Activated CD8-positive, alpha-beta memory T cell treated with anti-CD3 and anti-CD28 coated beads, Interleukin-2, amount 10 ng/mL, durations not matched to agents 7 days and 5 days (primary cell): Measurements from ENCODE around the gene TRIM26. TPM values are rescaled to one million over a fixed set of nuclear protein-coding genes. Genes with fewer than 3 reads are reported as not detected.
"Not testable (repeated sequence)": the region's sequence is repeated elsewhere in the genome, so short reads cannot be mapped to it uniquely, and the experiment has no call there.

Experiments
- ATAC-seq: fragments of 150-1000 bp; cut with Tn5 transposase; one replicate; pipeline ENCODE4 v1.10.0; 2021; ENCODE audit warnings: moderate library complexity
- CTCF ChIA-PET: fragments of 350-600 bp; sonication (Branson Sonifier 250); formaldehyde crosslinking; loops from one replicate; lab custom pipeline; 2021; ENCODE audit warnings: antibody characterized with exemption; lab: Charles Lee
- DNase-seq: peaks from one replicate; pipeline ENCODE4 v3.0.0-alpha.2; 2020
- H3K27ac Mint-ChIP-seq: one replicate; pipeline ENCODE4 v1.8.0; 2021; ENCODE audit warnings: mild to moderate bottlenecking, mixed read lengths
- H3K27me3 Mint-ChIP-seq: one replicate; pipeline ENCODE4 v1.8.0; 2021; ENCODE audit warnings: mixed read lengths
- H3K36me3 Mint-ChIP-seq: one replicate; pipeline ENCODE4 v1.8.0; 2021; ENCODE audit warnings: mild to moderate bottlenecking, mixed read lengths
- H3K4me1 Mint-ChIP-seq: one replicate; pipeline ENCODE4 v1.8.0; 2021; ENCODE audit warnings: mixed read lengths
- H3K4me3 Mint-ChIP-seq: one replicate; pipeline ENCODE4 v1.8.0; 2021; ENCODE audit warnings: mild to moderate bottlenecking, moderate library complexity, mixed read lengths
- H3K9me3 Mint-ChIP-seq: one replicate; pipeline ENCODE4 v1.8.0; 2022; ENCODE audit warnings: low read depth, mixed read lengths
- total RNA-seq, 2 experiments: library from RNA; stranded (reverse); gene quantifications; one replicate each; pipeline ENCODE4 v1.2.3, GENCODE V29; 2021

Gene TRIM26
- total RNA-seq, 2 experiments from 2014 or later, result 112 to 115 TPM

DNA sequence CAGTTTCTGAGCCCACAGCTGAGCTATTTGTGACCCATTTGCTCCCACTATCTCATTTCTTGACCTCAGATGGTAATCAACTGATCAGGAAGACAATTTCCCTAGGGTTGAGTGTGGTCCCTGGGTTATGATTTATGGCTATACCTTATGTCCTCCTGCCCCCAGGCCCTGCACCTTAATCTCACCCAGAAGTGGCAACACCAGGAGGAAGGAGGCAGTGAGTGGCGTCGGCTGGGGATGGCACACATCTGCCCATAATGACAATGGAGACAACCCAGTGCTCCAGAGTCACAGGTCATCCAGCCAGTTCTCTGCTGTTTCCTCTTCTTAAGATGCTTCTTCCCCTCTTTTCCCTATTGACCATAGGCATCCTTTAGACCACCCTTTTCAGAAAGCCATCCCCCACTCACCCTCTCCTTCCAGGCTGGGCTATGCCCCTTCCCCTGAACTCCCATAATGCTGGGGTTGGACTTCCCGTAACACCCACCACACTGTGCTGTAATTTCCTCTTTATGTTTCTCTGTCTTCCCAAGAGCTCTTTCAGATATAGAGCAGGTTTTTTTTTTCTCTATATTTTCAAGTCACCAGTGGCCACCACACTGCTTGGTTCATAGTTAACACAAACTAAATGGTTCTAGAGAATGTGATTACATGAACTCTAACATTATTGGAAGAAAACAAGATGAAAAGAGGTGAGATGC is 60.1 kb downstream of the TRIM26 start:
- ATAC-seq (no peak), DNase-seq (no peak)
- CTCF ChIA-PET, result interaction anchor here (2.5 to 3.1 kb wide), 2 partner anchors 22 to 50 kb away, joined by 8 to 12 read pairs; no protein-coding TSS in a partner anchor
- Mint-ChIP-seq H3K27me3 (peaks cover 39% of the 10 kb centered on the region), H3K9me3 (no peaks in the 10 kb centered on the region), H3K4me3 (no peak overlapping the region), H3K36me3 (no peaks in the 10 kb centered on the region), H3K27ac (no peak overlapping the region), H3K4me1 (peaks cover 11% of the 10 kb centered on the region)

DNA sequence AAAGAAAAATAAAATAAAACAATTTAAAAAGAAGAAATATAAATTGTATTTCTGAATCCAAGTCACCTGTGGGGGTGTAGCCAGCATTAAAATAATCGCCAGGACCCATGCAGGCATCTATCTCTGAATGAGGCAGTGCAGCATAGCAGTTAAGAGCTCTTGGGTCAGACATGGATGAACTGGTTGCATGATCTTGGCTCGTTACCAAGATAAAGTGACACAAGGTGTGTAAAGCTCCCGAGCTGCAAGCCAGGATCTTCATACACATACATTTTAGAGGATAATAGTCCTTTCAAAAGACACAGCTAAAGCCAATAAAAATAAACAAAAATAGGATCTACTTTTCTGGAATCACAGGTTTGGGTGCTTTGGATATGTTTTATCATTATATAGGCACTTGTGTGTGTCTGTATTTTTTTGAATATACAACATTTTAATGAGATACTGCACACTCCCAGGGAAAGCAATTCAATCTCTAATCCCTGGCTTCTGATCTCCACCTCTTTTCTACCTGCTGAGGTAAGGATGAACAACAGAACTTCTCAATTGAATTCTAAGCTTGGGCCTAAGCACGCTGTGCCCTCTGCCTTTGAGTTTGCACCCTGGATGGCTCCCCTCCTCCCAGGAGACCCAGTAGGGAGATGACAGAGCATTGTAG is 61.1 kb downstream of the TRIM26 start:
- no peaks in the 10 kb centered on the region for H3K9me3 Mint-ChIP-seq
- CTCF ChIA-PET, result interaction anchor here (1.4 to 3.1 kb wide), 4 partner anchors 19 to 49 kb away, joined by 4 to 12 read pairs (median 6); no protein-coding TSS in a partner anchor
- no peak for DNase-seq

DNA sequence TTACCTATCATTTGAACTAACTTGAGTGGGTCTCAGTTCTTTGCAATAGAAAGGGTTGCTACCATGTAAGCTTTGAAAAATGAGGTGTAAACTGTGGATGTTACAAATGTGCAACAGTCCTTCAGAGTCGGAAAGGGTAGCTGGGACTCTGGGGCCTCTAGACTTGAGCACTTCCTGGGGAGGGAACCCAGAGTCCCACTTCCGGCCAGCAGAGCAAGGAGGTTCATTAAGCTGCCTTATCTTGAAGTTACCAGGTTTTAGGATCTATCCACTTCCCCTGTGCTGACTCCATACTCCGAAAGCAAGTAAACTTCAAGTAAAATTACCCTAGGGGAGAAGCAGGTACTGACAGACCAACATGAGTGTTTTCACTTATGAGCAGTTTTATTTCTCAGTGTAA is 61.6 kb downstream of the TRIM26 start:
- Mint-ChIP-seq H3K36me3 (no peaks in the 10 kb centered on the region), H3K4me3 (no peak overlapping the region), H3K9me3 (no peaks in the 10 kb centered on the region), H3K4me1 (peaks cover 10% of the 10 kb centered on the region), H3K27me3 (peaks cover 44% of the 10 kb centered on the region), H3K27ac (no peak overlapping the region)
- CTCF ChIA-PET, result interaction anchor here (1.4 to 3.1 kb wide), 4 partner anchors 19 to 48 kb away, joined by 4 to 12 read pairs (median 6); no protein-coding TSS in a partner anchor
- ATAC-seq (no peak), DNase-seq (no peak)

More for the DNA sequence above, 61.1 kb downstream of the TRIM26 start:
- H3K36me3 Mint-ChIP-seq, result no peaks in the 10 kb centered on the region
- no peak for ATAC-seq
- H3K27me3 Mint-ChIP-seq, result peaks cover 44% of the 10 kb centered on the region
- H3K4me3 Mint-ChIP-seq, result no peak overlapping the region
- H3K27ac Mint-ChIP-seq, result no peak overlapping the region
- peaks cover 8% of the 10 kb centered on the region for H3K4me1 Mint-ChIP-seq

DNA sequence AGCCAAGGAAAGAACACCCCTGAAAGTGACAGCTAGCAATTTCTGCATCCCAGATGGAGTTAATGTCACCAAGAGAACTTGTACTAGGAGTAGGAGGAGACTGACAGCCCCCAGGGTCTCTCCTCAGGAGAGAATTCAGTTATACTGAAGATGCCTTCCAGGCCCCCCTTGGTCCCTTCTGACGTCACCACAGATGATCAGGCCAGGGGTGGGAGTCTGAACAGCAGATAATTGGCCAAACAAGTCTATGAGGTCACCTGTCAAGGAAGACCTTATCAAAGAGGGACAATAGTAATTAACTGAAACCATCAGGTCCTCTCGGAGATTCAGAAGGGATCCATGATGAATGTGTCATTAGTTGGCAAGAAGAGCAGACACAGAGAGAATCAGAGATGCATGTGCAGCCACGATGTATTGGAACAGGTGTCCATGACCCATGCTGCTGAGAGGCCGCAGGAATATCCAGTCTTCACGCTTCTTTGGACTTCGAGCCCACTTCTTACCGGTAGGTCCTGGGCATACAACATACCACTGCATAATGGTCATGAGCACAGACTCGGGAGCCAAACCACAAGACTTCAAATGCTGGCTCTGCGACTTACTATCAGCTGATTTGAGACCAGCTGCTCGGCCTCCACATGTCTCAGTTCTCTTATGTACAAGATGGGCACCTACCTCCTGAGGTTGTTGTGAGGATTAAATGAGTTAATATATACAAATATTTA is 62.4 kb downstream of the TRIM26 start:
- ATAC-seq, result no peak
- no peak for DNase-seq
- Mint-ChIP-seq H3K9me3 (no peaks in the 10 kb centered on the region), H3K27me3 (peaks cover 45% of the 10 kb centered on the region), H3K4me3 (no peak overlapping the region), H3K27ac (no peak overlapping the region), H3K4me1 (peaks cover 10% of the 10 kb centered on the region), H3K36me3 (no peaks in the 10 kb centered on the region)
- CTCF ChIA-PET, result interaction anchor here (1.4 to 3.1 kb wide), 4 partner anchors 19 to 48 kb away, joined by 4 to 12 read pairs (median 6); no protein-coding TSS in a partner anchor

DNA sequence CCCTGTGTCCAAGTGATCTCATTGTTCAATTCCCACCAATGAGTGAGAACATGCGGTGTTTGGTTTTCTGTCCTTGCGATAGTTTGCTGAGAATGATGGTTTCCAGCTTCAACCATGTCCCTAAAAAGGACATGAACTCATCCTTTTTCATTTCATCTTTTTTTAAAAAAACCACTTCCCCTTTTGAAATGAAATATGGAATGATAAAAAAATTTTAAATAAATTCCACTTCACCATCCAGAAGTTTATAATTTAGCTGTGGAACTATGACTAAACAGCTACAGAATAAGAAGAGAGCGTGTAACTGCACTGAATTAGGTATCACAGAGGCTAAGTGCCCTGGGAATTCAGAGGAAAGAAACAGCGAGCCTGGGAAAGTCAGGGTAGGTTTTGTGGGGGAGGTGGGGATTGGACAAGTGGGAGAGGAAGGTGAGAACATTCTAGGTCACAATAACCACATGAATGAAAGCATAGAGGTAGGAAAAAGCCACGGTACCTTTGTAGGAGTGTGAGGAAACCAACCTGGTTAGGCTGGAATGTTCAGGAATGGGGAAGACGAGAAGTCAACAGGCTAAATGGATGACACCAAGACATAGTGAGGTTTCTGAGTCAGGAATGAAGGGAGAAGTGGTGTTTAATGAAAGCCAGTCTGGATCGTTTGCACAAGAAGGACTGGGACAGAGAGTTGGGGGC is 63.2 kb downstream of the TRIM26 start:
- peaks cover 10% of the 10 kb centered on the region for H3K4me1 Mint-ChIP-seq
- DNase-seq, result no peak
- CTCF ChIA-PET, result interaction anchor here (2.5 kb wide), 1 partner anchor 19 kb away, joined by 12 read pairs; no protein-coding TSS in a partner anchor
- H3K9me3 Mint-ChIP-seq, result no peaks in the 10 kb centered on the region
- no peaks in the 10 kb centered on the region for H3K36me3 Mint-ChIP-seq
- H3K27ac Mint-ChIP-seq, result no peak overlapping the region
- no peak overlapping the region for H3K4me3 Mint-ChIP-seq
- no peak for ATAC-seq
- H3K27me3 Mint-ChIP-seq, result peaks cover 48% of the 10 kb centered on the region

DNA sequence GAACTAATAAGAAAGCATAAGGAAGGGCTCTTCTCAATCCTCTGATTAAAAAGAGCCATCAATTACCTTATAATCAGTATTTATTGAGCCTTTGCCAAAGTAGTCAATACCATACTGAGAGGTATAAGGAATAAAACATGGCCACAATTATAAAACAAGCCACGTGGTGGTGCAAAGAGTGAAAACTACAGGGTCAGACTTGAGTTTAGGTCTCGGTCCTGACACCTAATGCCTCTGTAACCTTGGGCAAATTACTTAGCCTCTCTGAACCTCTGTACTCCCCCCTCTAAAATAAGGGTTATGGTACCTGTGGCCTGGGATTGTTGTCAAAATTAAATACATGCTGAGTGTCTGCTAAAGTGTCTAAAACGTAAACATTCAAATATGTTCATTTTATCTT is 64.0 kb downstream of the TRIM26 start:
- Mint-ChIP-seq H3K27ac (no peak overlapping the region), H3K36me3 (no peaks in the 10 kb centered on the region), H3K9me3 (no peaks in the 10 kb centered on the region), H3K27me3 (peaks cover 51% of the 10 kb centered on the region), H3K4me1 (peaks cover 10% of the 10 kb centered on the region), H3K4me3 (no peak overlapping the region)
- no peak for ATAC-seq
- DNase-seq, result no peak
- CTCF ChIA-PET, result interaction anchor here (2.8 kb wide), 1 partner anchor 18 kb away, joined by 9 read pairs; no protein-coding TSS in a partner anchor

DNA sequence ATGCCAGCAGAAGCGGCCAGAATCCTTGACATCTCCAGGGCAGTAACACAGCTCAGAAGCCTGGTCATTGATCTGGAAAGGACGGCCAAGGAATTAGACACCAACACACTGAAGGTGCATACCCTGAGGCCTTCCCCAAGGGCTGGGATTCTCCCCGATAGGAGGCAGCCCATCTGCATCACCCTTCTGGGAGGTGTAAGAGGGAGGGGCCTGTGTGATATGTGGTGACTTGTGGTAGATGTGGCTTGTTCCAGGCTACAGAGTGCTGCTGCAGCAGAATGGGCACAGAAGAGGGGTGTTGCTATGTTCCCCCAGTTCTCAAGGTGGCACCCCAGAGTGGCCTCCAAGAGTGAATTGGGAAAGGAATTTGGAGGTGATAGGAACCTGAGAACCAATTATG is 66.1 kb downstream of the TRIM26 start:
- no peaks in the 10 kb centered on the region for H3K36me3 Mint-ChIP-seq
- H3K4me1 Mint-ChIP-seq, result peaks cover 10% of the 10 kb centered on the region
- H3K4me3 Mint-ChIP-seq, result no peak overlapping the region
- no peaks in the 10 kb centered on the region for H3K9me3 Mint-ChIP-seq
- DNase-seq (no peak), ATAC-seq (peak; percentile 36)
- peaks cover 60% of the 10 kb centered on the region for H3K27me3 Mint-ChIP-seq
- no peak overlapping the region for H3K27ac Mint-ChIP-seq
- CTCF ChIA-PET, result interaction anchor here (0.9 to 2.8 kb wide), 2 partner anchors 15 to 44 kb away, joined by 3 to 9 read pairs; no protein-coding TSS in a partner anchor

DNA sequence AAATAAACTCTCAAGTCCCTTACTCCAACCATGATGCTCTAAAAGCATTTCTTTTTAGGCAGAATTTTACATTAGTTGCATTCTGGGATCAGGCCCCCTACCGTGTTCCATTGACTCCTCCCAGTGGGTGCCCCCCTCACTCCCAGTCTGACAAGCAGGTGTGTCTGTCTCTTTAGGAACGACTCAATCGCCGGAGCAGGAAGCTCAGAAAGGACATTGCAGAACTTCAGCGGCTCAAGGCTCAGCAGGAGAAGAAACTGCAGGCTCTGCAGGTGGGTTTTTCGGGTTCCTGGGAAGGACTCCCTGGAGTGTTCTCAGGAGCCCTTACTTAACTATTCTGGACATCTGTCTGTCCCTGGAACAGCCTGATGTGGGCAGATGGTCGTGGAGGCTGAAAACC is 67.4 kb downstream of the TRIM26 start:
- H3K4me1 Mint-ChIP-seq, result peaks cover 4% of the 10 kb centered on the region
- H3K36me3 Mint-ChIP-seq, result no peaks in the 10 kb centered on the region
- peaks cover 72% of the 10 kb centered on the region for H3K27me3 Mint-ChIP-seq
- no peak overlapping the region for H3K27ac Mint-ChIP-seq
- H3K4me3 Mint-ChIP-seq, result no peak overlapping the region
- CTCF ChIA-PET, result no interaction called here
- no peaks in the 10 kb centered on the region for H3K9me3 Mint-ChIP-seq
- no peak for DNase-seq
- no peak for ATAC-seq

DNA sequence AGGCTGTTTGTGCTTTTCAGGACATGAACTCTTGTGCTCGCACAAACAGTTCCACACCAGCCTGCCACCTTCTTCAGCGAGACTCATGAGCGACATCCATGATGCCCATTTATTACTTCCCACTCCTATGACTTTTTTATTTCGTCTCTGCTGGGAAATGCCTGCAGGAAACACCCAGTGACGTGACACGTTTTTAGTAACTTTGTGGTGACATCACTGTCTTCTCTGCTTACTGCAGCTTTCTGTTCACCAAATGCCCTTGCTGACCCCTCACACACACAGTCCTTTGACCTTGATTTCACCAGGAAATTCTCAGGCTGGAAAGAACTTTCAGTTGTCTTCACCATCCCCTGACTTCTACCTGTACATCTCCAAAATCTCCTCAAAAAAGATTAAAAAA is 68.4 kb downstream of the TRIM26 start:
- no peak overlapping the region for H3K4me3 Mint-ChIP-seq
- CTCF ChIA-PET, result interaction anchor here (1.3 to 4.7 kb wide), 2 partner anchors 13 to 18 kb away, joined by 3 to 30 read pairs; no protein-coding TSS in a partner anchor
- H3K4me1 Mint-ChIP-seq, result peaks cover 2% of the 10 kb centered on the region
- H3K9me3 Mint-ChIP-seq, result no peaks in the 10 kb centered on the region
- no peaks in the 10 kb centered on the region for H3K36me3 Mint-ChIP-seq
- ATAC-seq (no peak), DNase-seq (no peak)
- peaks cover 72% of the 10 kb centered on the region for H3K27me3 Mint-ChIP-seq
- H3K27ac Mint-ChIP-seq, result no peak overlapping the region

DNA sequence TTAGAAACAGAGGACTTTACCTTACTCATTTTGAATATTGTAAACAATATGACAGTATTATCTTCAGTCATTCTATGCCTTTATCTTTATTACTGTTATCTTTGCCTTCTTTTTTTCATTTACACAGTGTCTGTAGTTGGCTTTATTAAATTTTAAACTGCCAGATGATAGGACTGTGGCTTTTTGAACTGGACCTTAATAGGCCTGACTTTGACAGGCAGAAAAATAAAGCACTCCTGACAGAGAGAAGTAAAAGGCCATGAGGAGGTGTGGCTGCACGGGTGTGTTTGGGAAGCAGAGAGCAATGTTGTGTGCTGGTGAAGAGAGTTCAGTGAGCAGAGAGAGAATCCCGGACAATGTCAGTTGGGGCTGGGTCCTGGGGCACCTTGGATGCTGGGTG is 69.4 kb downstream of the TRIM26 start:
- Mint-ChIP-seq H3K27me3 (peaks cover 80% of the 10 kb centered on the region), H3K4me1 (peaks cover 2% of the 10 kb centered on the region), H3K27ac (no peak overlapping the region), H3K36me3 (no peaks in the 10 kb centered on the region), H3K4me3 (no peak overlapping the region), H3K9me3 (no peaks in the 10 kb centered on the region)
- DNase-seq, result no peak
- CTCF ChIA-PET, result interaction anchor here (1.5 to 4.7 kb wide), 2 partner anchors 12 to 24 kb away, joined by 5 to 30 read pairs; no protein-coding TSS in a partner anchor
- no peak for ATAC-seq

DNA sequence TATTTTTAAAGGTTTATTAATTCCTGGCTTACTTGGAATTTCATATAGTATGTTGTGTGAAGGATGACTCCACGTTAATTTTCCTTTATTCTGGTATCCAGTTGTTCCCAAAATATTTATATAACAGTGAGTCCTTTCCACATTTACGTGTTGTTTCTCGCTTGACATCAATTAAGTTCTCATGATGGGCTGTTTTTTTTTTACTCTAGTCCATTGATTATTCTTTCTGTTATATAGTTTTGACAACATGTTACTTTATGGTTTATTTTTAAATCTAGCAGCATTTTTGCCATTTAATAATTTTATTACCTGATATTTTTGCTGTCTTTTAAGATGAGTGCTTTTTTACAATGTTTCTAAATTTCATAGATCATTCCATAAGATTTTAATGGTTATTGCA is 70.5 kb downstream of the TRIM26 start:
- CTCF ChIA-PET, result interaction anchor here (1.5 to 4.7 kb wide), 2 partner anchors 10 to 25 kb away, joined by 5 to 30 read pairs; no protein-coding TSS in a partner anchor
- Mint-ChIP-seq H3K4me1 (peaks cover 2% of the 10 kb centered on the region), H3K4me3 (no peak overlapping the region), H3K36me3 (no peaks in the 10 kb centered on the region), H3K27ac (no peak overlapping the region), H3K9me3 (no peaks in the 10 kb centered on the region), H3K27me3 (peaks cover 82% of the 10 kb centered on the region)
- ATAC-seq (no peak), DNase-seq (no peak)

DNA sequence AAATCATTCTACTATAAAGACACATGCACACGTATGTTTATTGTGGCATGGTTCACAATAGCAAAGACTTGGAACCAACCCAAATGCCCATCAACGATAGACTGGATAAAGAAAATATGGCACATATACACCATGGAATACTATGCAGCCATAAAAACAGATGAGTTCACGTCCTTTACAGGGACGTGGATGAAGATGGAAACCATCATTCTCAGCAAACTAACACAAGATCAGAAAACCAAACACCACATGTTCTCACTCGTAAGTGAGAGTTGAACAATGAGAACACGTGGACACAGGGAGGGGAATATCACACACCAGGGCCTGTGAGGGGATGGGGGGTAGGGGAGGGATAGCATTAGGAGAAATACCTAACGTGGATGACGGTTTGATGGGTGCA is 73.0 kb downstream of the TRIM26 start:
- not testable (repeated sequence) for H3K36me3 Mint-ChIP-seq

More for the DNA sequence above, 73.0 kb downstream of the TRIM26 start:
- Mint-ChIP-seq H3K27me3 (peaks cover 76% of the 10 kb centered on the region), H3K4me1 (peaks cover 13% of the 10 kb centered on the region)
- DNase-seq, ATAC-seq, H3K27ac Mint-ChIP-seq, H3K4me3 Mint-ChIP-seq, H3K9me3 Mint-ChIP-seq: not testable (repeated sequence)
- CTCF ChIA-PET, result interaction anchor here (1.3 to 4.7 kb wide), 2 partner anchors 8 to 37 kb away, joined by 4 to 30 read pairs; no protein-coding TSS in a partner anchor
